ENCODE measurements around the gene RCAN2.

RCAN2 gene

DNA sequence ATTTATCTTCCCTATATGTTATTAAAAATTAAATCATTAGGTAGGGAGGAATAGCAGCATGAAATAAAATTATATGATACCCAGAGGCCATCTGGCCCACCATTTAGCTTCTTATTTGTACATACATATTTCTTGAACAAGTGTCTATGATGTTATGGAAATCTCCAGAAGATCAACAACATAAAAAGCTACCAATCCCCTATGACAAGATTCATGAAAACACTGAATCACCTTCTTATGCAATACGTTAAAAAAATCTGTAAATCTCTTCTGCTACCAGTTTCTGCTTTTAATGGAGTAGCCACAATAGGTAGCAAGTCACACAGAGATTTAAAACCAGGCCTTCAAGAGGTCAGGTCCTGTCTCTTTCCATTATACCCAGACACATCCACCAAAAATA, 194.7 kb downstream of the RCAN2 start:
- Mint-ChIP-seq H3K27me3 (peaks cover 24% of the 10 kb centered on the region), H3K4me3 (no peak overlapping the region), H3K27ac (no peak overlapping the region), H3K36me3 (ENCODE audit: low read depth) (no peaks in the 10 kb centered on the region), H3K4me1 (no peaks in the 10 kb centered on the region), H3K9me3 (peaks cover 4% of the 10 kb centered on the region)
- DNase-seq: no peak
- no peak for ATAC-seq

DNA sequence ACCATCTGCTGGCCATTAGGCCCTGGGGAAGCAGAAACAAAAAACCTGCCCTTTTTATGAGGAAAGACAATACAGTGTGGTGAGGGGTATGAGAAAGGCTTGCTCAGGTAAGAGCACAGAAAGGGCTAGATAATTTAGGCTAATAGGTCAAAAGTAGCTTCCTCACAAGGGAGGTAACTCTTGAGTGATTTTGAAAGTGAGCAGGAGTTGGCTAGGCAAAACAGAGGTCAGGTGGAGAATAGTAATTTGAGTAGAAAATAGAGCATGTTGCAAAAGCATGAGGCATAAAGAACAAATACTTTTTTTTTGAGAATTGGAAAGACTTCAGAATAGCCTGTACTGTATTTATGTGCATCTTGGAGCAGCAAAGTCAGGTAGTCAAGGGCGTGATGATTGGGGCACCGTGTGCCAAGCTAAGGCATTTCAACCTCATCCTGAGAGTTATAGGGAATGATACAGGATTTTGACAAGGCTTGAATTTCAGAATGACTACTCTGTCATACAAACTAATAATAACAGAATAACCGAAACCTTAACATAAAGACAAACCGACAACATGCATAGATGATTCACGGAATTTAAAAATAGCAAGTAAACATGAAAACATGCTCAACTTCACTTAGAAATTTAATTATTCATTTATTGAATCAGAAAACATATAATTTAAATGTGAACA, 197.5 kb downstream of the RCAN2 start:
- no peak for ATAC-seq
- Mint-ChIP-seq H3K27me3 (peaks cover 38% of the 10 kb centered on the region), H3K4me3 (no peak overlapping the region), H3K9me3 (no peaks in the 10 kb centered on the region), H3K36me3 (ENCODE audit: low read depth) (no peaks in the 10 kb centered on the region), H3K27ac (no peak overlapping the region), H3K4me1 (no peaks in the 10 kb centered on the region)
- DNase-seq: no peak

DNA sequence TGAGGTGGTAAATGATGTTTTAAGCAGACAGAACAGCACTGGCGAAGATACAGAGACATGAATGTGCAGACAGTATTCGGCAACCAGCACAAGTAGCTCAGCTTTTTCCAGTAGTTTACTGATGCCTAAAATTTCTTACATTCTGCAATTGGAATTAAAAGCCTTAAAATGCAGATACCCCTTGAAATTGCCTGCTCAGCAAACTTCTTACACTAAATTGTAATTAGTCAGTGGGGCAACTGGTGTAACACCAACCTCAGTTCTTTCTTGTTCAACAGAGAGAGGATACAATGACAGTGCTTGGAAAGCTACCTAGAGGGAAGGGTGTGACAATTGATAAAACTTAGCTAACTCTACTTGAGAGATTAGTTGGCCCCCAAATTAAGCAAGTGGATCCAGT, 199.4 kb downstream of the RCAN2 start:
- ATAC-seq: no peak
- no peak for DNase-seq
- peaks cover 44% of the 10 kb centered on the region for H3K27me3 Mint-ChIP-seq
- H3K4me3 Mint-ChIP-seq: no peak overlapping the region
- H3K27ac Mint-ChIP-seq: no peak overlapping the region
- H3K4me1 Mint-ChIP-seq: no peaks in the 10 kb centered on the region
- H3K9me3 Mint-ChIP-seq: no peaks in the 10 kb centered on the region
- H3K36me3 Mint-ChIP-seq (ENCODE audit: low read depth): no peaks in the 10 kb centered on the region

DNA sequence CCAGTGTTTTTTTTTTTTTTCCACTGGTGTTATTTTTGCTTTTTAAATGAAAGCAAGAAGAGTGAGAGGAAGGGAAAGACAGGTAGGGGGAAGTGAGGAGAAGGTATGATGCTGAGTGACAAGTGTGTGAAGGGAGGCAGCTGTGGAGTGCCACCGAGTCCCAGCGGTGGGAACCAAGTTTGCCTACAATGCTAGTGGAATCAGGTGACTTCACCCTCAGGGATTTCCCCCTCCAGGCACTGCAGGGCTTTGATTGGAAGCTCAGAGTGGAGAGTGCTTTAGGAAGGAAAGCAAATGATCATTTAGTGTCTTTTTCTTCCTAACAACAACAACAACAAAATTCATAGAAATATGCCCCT, 200.0 kb downstream of the RCAN2 start:
- DNase-seq (no peak), ATAC-seq (no peak)
- Mint-ChIP-seq H3K9me3 (no peaks in the 10 kb centered on the region), H3K27ac (no peak overlapping the region), H3K4me3 (no peak overlapping the region), H3K4me1 (no peaks in the 10 kb centered on the region), H3K36me3 (ENCODE audit: low read depth) (no peaks in the 10 kb centered on the region), H3K27me3 (peaks cover 44% of the 10 kb centered on the region)

DNA sequence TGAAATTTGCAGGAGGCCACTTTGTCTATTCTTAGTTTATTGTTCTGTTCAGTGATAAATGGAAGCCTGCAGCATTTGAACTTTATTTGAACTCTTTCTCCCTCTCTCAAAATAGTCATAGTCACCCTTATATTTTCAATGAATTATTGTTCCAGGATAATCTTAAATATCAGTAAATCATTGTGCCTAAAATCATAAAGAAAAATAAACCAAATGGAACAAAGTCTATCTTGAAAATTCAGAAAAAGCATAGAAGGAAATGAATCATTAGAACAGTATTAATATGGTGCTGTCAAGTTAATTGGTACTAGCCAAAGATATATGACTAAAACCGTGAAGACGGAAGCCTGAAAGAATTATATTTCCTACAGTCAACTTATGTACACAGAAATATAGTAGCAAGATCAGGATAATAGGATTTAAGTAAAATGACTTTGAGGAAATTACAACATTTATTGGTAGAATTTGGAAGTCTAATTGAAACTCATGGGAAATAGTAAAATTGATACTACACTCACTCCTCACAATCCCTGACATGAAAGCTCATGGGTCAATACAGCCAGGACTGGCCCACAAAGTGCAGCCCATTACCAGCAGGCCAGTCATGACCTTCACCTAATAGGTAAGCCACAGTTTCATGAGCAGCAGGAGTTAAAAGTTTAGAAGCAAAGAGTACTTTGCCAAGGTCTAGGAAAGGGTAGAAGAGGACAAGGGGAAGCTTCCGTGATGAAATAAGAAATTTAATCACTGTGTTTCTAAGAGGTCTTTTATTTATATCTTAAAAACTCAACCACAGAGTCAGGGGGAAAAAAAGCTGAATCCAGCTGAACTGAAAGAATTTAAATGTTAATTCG, 200.6 kb downstream of the RCAN2 start:
- ATAC-seq: no peak
- Mint-ChIP-seq H3K27me3 (peaks cover 42% of the 10 kb centered on the region), H3K27ac (no peak overlapping the region), H3K9me3 (no peaks in the 10 kb centered on the region), H3K4me3 (no peak overlapping the region), H3K4me1 (no peaks in the 10 kb centered on the region), H3K36me3 (ENCODE audit: low read depth) (no peaks in the 10 kb centered on the region)
- no peak for DNase-seq

DNA sequence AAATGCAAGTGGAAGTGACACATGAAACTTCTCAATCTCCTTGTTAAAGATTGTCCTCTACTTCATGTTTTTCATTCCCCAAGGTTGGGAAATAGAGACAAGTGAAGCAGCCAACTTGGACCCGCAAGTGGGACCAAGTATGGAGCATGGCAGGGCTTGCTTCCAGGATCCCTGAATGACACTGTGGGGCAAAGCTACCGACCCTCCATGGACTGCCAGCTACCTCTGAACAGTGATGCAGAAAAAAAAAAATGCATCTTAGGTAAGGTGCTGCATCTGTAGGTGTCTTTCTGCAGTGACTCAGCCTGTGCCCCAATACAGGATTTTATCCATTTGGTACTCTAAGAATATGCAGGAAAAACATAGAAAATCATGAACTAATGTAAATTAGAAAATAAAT, 201.4 kb downstream of the RCAN2 start:
- H3K4me1 Mint-ChIP-seq: no peaks in the 10 kb centered on the region
- H3K9me3 Mint-ChIP-seq: no peaks in the 10 kb centered on the region
- ATAC-seq (no peak), DNase-seq (no peak)
- H3K36me3 Mint-ChIP-seq (ENCODE audit: low read depth): no peaks in the 10 kb centered on the region
- H3K27me3 Mint-ChIP-seq: peaks cover 36% of the 10 kb centered on the region
- no peak overlapping the region for H3K27ac Mint-ChIP-seq
- H3K4me3 Mint-ChIP-seq: no peak overlapping the region

DNA sequence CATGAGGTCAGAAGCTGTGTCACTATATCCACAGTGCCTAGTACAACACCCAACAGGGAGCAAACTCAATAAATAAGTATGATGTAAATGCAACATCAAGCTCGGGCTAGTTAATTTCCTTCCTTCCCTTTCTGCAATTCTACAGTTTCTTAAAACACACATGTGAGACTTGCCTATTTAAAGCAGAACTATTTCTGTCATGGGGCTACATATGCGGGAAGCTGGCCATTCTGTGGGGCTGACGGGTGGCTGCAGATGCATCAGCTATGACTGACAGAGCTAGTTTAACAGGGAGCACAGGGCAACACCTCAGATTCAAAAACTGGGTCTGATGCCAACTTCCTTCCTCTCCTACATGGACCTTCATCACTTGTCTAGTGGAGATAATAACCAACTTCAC, 202.4 kb downstream of the RCAN2 start:
- H3K36me3 Mint-ChIP-seq (ENCODE audit: low read depth): no peaks in the 10 kb centered on the region
- ATAC-seq (no peak), DNase-seq (no peak)
- H3K4me3 Mint-ChIP-seq: no peak overlapping the region
- H3K9me3 Mint-ChIP-seq: no peaks in the 10 kb centered on the region
- H3K27ac Mint-ChIP-seq: no peak overlapping the region
- H3K4me1 Mint-ChIP-seq: no peaks in the 10 kb centered on the region
- peaks cover 33% of the 10 kb centered on the region for H3K27me3 Mint-ChIP-seq

DNA sequence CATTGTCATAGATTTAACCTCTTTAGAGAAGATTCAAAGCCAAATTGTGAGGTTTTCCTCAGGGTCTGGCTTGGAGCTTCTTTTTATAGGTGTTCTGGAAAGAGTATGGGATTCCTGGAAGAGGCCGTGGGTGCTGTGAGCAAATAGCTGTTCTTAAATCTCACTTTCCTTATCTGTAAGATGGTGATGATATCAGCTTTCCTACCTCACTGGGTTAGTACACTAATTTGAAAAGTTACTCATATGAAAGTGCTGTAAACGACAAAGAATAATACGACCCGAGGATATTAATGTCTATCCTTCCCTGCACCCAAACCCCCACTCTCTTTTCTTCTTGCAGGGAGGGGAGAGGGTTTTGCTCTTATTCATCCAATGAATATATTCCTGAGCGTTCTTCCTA, 203.6 kb downstream of the RCAN2 start:
- Mint-ChIP-seq H3K27me3 (peaks cover 26% of the 10 kb centered on the region), H3K27ac (no peak overlapping the region), H3K36me3 (ENCODE audit: low read depth) (no peaks in the 10 kb centered on the region), H3K4me3 (no peak overlapping the region), H3K9me3 (no peaks in the 10 kb centered on the region), H3K4me1 (no peaks in the 10 kb centered on the region)
- ATAC-seq (no peak), DNase-seq (no peak)

DNA sequence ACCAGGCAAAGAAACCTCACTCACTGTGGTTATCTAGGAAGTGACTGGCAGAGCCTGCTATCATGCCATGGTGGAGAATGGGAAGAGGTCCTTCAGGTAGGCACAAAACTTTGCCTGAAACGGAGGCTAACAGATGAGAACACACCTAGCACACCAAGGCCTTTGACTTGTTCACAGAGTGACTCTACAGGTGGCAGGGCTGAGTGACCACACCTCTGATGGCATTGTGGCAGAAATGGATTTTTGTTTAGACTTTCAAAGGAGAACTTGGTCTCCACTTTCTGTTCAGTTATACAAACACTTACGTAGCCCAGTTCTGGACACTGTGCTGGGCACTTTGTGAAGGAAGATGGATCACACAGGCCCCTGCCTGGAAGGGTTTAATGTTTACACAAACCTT, 204.2 kb downstream of the RCAN2 start:
- Mint-ChIP-seq H3K27me3 (peaks cover 26% of the 10 kb centered on the region), H3K36me3 (ENCODE audit: low read depth) (no peaks in the 10 kb centered on the region), H3K9me3 (no peaks in the 10 kb centered on the region), H3K27ac (no peak overlapping the region), H3K4me3 (no peak overlapping the region), H3K4me1 (no peaks in the 10 kb centered on the region)
- ATAC-seq (no peak), DNase-seq (no peak)

DNA sequence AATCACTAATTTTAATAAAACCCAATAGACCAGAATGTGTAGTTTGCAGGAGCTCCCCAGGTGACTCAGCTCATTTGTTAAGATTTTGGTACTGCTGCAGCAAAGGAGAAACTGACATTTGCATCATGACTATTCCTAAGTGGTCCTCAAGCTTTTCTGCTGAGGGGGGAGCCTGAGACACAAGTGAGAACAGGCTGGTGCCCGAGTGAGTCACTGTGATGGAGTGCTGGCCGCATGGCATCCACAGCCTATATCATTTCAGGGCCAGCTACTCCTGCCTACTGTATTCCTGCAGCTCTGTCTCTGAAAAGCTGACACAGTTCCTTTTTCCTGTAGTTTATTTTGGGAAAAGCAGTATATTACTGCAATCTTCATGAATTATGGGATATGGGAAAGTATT, 206.8 kb downstream of the RCAN2 start:
- Mint-ChIP-seq H3K27ac (no peak overlapping the region), H3K36me3 (ENCODE audit: low read depth) (no peaks in the 10 kb centered on the region), H3K4me1 (no peaks in the 10 kb centered on the region), H3K4me3 (no peak overlapping the region), H3K27me3 (peaks cover 6% of the 10 kb centered on the region), H3K9me3 (no peaks in the 10 kb centered on the region)
- no peak for ATAC-seq
- DNase-seq: no peak

DNA sequence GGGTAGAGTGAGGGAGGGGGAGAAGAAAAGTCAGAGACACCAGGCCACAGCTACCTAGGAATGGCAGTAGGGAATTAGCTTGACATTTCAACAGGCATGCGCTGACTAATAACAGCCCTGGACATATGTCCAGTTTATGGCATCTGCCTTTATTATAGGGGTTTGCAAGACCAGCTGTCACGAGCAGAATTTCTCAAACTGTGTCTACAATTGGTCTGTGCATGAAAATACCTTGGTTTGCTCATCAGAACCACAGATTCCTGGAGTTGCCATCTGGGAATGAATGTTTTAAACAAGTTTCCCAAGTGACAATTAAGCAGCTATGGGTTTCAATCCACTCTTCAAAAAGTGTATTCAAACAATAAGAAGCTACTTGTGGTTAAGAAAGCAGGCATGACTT, 210.1 kb downstream of the RCAN2 start:
- Mint-ChIP-seq H3K27ac (no peak overlapping the region), H3K4me1 (no peaks in the 10 kb centered on the region), H3K27me3 (peaks cover 8% of the 10 kb centered on the region), H3K9me3 (no peaks in the 10 kb centered on the region), H3K4me3 (no peak overlapping the region), H3K36me3 (ENCODE audit: low read depth) (no peaks in the 10 kb centered on the region)
- no peak for ATAC-seq
- no peak for DNase-seq

DNA sequence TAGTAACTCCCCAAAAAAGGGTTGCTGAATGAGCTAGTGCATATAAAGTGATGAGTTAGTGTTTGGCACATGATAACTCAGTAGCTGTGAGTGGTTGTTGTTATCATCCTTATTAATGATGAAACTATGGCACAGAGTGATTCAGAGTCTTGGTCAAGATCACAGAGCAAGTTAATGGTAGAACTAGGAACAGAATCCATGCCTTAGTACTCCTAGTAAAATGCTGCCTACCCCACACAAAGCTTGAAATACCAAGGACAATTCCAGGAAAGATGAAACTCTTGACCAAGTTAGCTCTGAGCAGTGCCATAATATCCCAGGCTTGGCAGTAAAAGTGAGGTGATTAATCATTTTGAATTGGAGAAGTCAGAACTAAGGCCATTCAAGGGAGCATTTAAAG, 211.4 kb downstream of the RCAN2 start:
- Mint-ChIP-seq H3K36me3 (ENCODE audit: low read depth) (no peaks in the 10 kb centered on the region), H3K27me3 (peaks cover 8% of the 10 kb centered on the region), H3K9me3 (no peaks in the 10 kb centered on the region), H3K4me1 (no peaks in the 10 kb centered on the region), H3K4me3 (no peak overlapping the region), H3K27ac (no peak overlapping the region)
- DNase-seq (no peak), ATAC-seq (no peak)

DNA sequence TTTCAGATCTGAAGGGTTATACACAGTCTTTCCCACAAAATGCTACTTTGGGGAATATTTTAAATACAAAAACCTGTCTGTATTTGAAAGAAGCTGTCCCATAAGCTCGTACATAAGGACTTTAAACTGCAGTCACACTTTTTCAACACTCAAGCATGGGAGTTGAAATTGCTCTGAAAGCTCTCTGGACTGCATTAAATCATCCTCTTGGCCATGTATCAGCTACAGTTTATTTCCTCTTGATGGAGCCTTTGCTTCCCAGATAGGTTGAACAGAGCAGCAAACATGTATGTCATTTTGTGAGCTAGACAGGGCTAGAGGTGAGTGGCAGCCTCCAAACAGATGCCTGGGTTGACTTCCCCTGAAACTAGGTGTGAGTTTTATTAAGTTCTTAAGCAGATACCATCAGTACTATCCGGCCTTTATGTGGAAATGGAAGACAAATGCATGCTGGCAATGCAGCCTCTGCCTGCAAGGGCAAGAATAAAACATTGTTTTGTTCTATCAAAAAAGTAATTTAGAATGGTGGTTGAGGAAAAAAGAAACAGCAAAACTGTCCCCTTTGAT, 214.6 kb downstream of the RCAN2 start:
- Mint-ChIP-seq H3K36me3 (ENCODE audit: low read depth) (no peaks in the 10 kb centered on the region), H3K27ac (no peak overlapping the region), H3K4me3 (no peak overlapping the region), H3K27me3 (peaks cover 11% of the 10 kb centered on the region), H3K9me3 (no peaks in the 10 kb centered on the region), H3K4me1 (no peaks in the 10 kb centered on the region)
- DNase-seq (no peak), ATAC-seq (no peak)

DNA sequence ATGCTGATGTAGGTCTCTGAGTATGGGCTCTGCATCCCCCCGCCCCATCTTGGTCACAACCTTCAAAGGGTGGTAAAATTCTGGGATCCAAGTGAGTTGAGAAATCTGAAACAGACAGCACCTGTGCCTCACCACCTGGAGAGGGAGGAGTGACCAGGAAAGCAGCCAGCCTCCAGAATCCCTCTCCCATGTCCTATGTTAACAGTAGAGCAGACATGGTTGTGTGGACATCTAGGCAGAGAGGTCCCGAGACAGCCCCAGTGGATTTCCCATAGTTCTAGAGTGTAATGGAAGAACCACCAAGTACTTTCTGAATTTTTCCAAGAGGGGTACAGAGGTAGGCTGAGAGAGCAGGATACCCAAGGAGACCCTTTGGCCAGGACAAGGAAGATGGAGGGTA, 216.7 kb downstream of the RCAN2 start:
- no peaks in the 10 kb centered on the region for H3K4me1 Mint-ChIP-seq
- no peak for ATAC-seq
- no peak for DNase-seq
- H3K4me3 Mint-ChIP-seq: no peak overlapping the region
- no peak overlapping the region for H3K27ac Mint-ChIP-seq
- H3K9me3 Mint-ChIP-seq: no peaks in the 10 kb centered on the region
- no peaks in the 10 kb centered on the region for H3K36me3 Mint-ChIP-seq (ENCODE audit: low read depth)
- peaks cover 11% of the 10 kb centered on the region for H3K27me3 Mint-ChIP-seq

DNA sequence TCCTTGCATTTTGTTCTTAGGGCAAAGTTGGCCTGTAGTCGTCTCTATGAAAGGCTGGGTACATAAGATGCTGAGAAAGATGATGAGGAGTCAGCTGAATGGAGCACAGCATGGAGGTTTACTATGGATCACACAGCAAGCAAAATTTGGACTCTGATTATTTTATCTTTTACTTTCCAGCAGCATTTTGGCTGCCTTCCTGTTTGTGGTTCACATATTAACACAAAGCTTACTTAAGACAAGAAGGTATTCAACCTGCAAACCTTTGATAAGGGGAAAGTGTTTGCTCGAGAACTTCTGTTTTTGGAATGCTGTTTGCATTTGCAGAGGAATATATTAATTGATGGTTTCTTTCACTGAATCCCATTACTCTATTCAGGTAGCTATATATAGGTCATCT, 217.3 kb downstream of the RCAN2 start:
- H3K4me1 Mint-ChIP-seq: no peaks in the 10 kb centered on the region
- H3K9me3 Mint-ChIP-seq: no peaks in the 10 kb centered on the region
- no peak for DNase-seq

More for the DNA sequence above, 217.3 kb downstream of the RCAN2 start:
- no peak for ATAC-seq
- H3K4me3 Mint-ChIP-seq: no peak overlapping the region
- H3K36me3 Mint-ChIP-seq (ENCODE audit: low read depth): no peaks in the 10 kb centered on the region
- H3K27ac Mint-ChIP-seq: no peak overlapping the region
- peaks cover 11% of the 10 kb centered on the region for H3K27me3 Mint-ChIP-seq

Data from activated naive CD8-positive, alpha-beta T cell treated with anti-CD3 and anti-CD28 coated beads, Interleukin-2, amount 50 U/mL, for 24 hours (primary cell).